Measurements from ENCODE around the gene SPSB4.

DNA sequence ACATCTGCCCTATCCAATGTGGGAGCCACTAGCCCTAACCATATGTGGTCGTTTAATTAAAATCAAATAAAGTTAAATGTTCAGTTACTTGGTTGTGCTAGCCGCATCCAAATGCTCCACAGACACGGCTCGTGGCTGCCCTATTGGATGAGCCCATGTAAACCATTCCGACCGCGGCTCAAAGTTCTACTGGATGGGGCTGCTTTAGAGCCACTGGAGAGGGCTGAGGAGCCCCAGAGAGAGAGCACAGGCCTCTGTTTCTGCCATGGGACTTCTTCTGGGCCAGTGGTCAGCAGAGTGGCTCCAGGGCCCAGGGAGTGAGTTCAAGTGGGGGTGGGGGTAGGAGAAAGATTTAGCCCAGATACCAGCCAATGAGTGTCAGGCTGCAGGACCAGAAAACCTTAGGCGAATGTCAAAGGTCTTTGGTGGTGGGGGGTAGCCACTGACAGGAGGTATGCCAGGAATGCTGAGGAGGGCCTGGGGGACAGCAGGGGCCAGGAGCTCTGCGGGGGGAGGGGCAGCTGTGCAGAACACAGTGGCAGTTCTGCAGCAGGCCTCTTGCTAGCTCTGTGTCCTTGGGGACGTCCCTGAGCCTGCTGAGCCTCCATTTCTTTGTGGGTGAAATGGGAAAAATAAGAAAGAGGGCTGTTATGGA lies 30.1 kb downstream of the SPSB4 start:
- TF ChIP-seq, protein P1, sequence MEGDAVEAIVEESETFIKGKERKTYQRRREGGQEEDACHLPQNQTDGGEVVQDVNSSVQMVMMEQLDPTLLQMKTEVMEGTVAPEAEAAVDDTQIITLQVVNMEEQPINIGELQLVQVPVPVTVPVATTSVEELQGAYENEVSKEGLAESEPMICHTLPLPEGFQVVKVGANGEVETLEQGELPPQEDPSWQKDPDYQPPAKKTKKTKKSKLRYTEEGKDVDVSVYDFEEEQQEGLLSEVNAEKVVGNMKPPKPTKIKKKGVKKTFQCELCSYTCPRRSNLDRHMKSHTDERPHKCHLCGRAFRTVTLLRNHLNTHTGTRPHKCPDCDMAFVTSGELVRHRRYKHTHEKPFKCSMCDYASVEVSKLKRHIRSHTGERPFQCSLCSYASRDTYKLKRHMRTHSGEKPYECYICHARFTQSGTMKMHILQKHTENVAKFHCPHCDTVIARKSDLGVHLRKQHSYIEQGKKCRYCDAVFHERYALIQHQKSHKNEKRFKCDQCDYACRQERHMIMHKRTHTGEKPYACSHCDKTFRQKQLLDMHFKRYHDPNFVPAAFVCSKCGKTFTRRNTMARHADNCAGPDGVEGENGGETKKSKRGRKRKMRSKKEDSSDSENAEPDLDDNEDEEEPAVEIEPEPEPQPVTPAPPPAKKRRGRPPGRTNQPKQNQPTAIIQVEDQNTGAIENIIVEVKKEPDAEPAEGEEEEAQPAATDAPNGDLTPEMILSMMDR (IDR thresholded peaks at IDR 0.05): no peak
- TF ChIP-seq POLR2A (IDR thresholded peaks at IDR 0.05): no peak
- TF ChIP-seq POLR2AphosphoS5 (IDR thresholded peaks at IDR 0.05; ENCODE audit: insufficient read depth in 1 of 2, low read depth in 1 of 2): no peak

Measured in vagina (tissue), 2 donors.